Mammary epithelial cell (primary cell): ENCODE results near the gene HSD17B3.

Source experiments
- EZH2 ChIP-seq: IDR thresholded peaks from 2 replicates; pipeline ENCODE4 v1.6.1; 2012; ENCODE audit warnings: low read length, inconsistent platforms, borderline replicate concordance
- TF ChIP-seq, protein P1 (sequence below), 2 donors: IDR thresholded peaks in 1 of 2; conservative IDR thresholded peaks in 1 of 2; 2 replicates each; pipeline ENCODE4 v1.5.1; 2011 to 2012; ENCODE audit warnings: inconsistent platforms in 2 of 2, low read length in 2 of 2, mild to moderate bottlenecking in 2 of 2, control low read depth in 1 of 2, low read depth in 1 of 2; ENCODE audit not compliant: insufficient read depth in 1 of 2; ENCODE audit errors: extremely low read depth in 1 of 2

DNA sequence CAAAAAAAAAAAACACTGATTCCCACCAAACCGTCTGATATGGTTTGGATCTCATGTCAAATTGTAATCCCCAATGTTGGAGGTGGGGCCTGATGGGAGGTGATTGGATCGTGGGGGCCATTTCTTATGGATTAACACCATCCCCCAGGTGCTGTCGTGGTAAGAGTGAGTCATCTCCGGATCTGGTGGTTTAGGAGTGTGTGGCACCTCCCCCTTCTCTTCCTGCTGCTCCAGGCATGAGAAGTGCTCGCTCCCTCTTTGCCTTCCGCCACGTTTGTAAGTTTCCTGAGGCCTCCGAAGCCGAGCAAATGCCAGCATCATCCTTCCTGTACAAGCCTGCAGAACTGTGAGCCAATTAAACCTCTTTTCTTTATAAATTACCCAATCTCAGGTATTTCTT, 45.2 kb downstream of the HSD17B3 start:
- TF ChIP-seq, protein P1, sequence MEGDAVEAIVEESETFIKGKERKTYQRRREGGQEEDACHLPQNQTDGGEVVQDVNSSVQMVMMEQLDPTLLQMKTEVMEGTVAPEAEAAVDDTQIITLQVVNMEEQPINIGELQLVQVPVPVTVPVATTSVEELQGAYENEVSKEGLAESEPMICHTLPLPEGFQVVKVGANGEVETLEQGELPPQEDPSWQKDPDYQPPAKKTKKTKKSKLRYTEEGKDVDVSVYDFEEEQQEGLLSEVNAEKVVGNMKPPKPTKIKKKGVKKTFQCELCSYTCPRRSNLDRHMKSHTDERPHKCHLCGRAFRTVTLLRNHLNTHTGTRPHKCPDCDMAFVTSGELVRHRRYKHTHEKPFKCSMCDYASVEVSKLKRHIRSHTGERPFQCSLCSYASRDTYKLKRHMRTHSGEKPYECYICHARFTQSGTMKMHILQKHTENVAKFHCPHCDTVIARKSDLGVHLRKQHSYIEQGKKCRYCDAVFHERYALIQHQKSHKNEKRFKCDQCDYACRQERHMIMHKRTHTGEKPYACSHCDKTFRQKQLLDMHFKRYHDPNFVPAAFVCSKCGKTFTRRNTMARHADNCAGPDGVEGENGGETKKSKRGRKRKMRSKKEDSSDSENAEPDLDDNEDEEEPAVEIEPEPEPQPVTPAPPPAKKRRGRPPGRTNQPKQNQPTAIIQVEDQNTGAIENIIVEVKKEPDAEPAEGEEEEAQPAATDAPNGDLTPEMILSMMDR (conservative IDR thresholded peaks at IDR 0.05 in 1 of 2, IDR thresholded peaks at IDR 0.05 in 1 of 2; ENCODE audit: extremely low read depth in 1 of 2, insufficient read depth in 1 of 2, low read depth in 1 of 2, low read length in 2 of 2) = no peak
- TF ChIP-seq EZH2 = no peak
